ENCODE data around the gene PLD1.

Gene PLD1

DNA sequence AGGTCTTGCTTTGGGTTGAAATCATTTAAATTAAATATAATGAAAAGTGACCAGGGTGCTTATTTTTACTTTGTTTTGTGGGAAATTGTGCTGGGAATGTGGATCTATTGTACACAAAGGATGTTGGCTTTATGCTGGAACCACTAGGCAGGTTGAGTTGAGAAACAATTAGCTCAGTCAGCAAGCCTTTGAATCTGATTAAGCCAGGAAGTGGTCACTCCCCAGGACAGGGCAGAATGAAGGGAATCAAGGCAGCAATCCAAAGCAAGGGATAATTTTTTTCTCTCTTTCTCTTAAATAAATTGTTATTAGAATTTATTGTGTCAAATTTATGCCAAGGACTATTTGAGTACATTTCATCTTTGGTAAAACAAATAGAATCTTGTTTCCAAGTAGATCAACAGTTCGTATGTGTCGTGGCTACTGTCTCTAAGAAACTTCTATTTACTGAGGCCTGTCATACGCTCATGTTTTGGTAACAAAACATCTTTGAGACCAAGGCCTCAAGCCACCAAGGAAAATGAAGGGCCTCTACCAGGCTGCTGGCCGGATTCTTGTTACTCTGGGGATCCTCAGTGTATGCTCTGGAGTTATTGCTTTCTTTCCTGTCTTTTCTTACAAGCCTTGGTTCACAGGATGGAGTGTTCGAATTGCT is 32.7 kb upstream of the PLD1 start, which contains the start of gene TMEM212:
TMEM212 (plus strand) TSS at position 486 of the 655 bp plus-strand sequence; CDS start at position 521, 35 bp downstream.
- H3K36me3 ChIP-seq (ENCODE audit: insufficient read depth, low read length) = no peaks in the 10 kb centered on the region
- H3K9me3 ChIP-seq (ENCODE audit: control insufficient read depth, insufficient read depth, low read length) = no peaks in the 10 kb centered on the region
- H3K4me1 ChIP-seq (ENCODE audit: insufficient read depth, low read length) = peaks cover 19% of the 10 kb centered on the region
- no peak within 1 kb of the TSS for H3K9ac ChIP-seq (ENCODE audit: low read depth, low read length)

DNA sequence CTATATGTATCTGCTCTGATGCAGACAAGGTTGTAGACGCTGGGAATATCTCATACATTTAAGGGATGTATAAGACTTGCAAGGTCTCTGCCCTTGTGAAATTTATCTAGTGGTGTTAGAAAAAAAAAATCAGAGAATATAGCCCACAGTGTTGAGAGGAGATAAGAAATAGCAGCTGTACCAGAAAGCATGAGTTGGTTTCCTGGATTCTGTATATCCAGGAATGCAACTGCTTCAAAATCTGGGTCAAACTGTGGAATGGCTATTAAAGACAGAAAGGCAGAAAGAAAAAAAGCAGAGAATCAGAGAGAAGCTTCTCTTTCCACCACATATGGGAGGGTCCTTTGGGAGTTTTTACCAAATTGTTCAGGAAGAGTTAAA is 31.3 kb upstream of the PLD1 start:
- peaks cover 19% of the 10 kb centered on the region for H3K4me1 ChIP-seq (ENCODE audit: insufficient read depth, low read length)
- no peak overlapping the region for H3K9ac ChIP-seq (ENCODE audit: low read depth, low read length)
- no peaks in the 10 kb centered on the region for H3K9me3 ChIP-seq (ENCODE audit: control insufficient read depth, insufficient read depth, low read length)
- no peaks in the 10 kb centered on the region for H3K36me3 ChIP-seq (ENCODE audit: insufficient read depth, low read length)

DNA sequence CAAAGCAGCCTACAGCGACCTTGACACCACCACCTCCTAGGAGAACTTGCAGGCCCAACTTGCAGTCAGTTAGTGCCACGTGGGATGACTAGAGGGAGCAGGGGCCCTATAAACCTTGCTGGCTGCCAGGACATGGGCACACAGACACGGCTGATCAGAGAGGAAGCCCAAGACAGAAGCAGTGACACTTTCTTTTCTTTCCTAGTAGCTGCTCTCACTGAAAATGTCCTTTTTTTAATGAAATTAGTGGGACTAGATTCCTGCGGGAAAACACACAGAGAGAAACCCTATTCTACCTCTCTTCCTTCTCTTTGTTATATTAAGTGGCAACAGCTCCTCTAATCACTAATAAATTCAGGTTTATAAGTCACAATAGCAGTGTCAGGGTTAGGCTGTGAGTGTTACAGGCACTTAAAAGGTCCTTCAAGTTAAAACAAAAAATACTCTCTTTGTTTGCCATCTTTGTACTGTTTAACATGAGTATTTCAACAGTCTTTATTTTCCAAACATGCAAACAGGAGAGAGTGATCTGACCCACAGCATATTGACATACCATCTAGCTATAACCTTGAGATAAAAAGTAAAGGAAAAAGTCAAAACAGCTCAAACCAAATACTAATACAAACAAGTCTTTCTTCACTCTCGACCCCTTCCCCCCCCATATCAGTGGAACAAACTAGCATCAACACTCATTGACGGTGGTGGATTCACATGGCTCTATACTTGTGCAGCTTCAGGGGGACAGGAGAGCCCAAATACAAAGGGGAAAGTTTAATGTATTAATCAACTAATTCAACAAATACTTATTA is 30.7 kb upstream of the PLD1 start:
- peaks cover 19% of the 10 kb centered on the region for H3K4me1 ChIP-seq (ENCODE audit: insufficient read depth, low read length)
- no peaks in the 10 kb centered on the region for H3K36me3 ChIP-seq (ENCODE audit: insufficient read depth, low read length)
- H3K9ac ChIP-seq (ENCODE audit: low read depth, low read length) = no peak overlapping the region
- no peaks in the 10 kb centered on the region for H3K9me3 ChIP-seq (ENCODE audit: control insufficient read depth, insufficient read depth, low read length)

DNA sequence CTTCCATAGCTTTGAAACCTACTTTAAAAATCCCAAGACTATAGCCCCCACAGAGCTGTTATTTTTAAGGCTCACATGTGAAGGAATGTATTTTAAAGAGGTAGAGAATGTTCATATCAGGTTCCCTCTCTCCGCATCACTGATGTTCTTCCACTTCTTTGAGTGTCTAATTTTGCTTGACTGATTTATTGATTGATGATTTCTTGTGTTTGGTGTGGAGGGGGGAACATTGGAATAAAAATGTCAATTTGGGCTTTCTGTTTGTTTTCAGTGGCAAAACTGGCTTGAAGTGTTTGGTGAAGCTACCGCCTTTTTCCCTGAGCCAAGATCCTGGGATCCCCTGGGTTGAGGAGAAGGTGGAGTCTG is 30.1 kb upstream of the PLD1 start:
- Histone ChIP-seq H3K4me1 (ENCODE audit: insufficient read depth, low read length) (peaks cover 19% of the 10 kb centered on the region), H3K9me3 (ENCODE audit: control insufficient read depth, insufficient read depth, low read length) (no peaks in the 10 kb centered on the region), H3K36me3 (ENCODE audit: insufficient read depth, low read length) (no peaks in the 10 kb centered on the region), H3K9ac (ENCODE audit: low read depth, low read length) (no peak overlapping the region)

DNA sequence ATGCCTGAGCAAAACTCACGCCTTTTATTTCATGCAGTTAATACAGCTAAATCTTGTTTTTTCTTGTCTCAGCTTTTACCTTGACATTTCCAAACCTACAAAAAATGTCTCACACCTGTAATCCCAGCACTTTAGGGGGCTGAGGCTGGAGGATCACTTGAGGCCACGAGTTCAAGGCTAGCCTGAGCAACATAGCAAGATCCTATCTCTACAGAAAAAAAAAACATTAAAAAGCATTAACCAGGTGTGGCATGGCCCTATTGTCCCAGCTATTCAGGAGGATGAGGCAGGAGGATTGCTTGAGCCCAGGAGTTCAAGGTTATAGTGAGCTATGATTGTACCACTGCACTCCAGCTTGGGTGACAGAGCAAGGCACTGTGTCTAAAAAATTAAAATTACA is 29.0 kb upstream of the PLD1 start:
- Histone ChIP-seq H3K9ac (ENCODE audit: low read depth, low read length) (no peak overlapping the region), H3K9me3 (ENCODE audit: control insufficient read depth, insufficient read depth, low read length) (no peaks in the 10 kb centered on the region), H3K36me3 (ENCODE audit: insufficient read depth, low read length) (no peaks in the 10 kb centered on the region), H3K4me1 (ENCODE audit: insufficient read depth, low read length) (peaks cover 19% of the 10 kb centered on the region)

DNA sequence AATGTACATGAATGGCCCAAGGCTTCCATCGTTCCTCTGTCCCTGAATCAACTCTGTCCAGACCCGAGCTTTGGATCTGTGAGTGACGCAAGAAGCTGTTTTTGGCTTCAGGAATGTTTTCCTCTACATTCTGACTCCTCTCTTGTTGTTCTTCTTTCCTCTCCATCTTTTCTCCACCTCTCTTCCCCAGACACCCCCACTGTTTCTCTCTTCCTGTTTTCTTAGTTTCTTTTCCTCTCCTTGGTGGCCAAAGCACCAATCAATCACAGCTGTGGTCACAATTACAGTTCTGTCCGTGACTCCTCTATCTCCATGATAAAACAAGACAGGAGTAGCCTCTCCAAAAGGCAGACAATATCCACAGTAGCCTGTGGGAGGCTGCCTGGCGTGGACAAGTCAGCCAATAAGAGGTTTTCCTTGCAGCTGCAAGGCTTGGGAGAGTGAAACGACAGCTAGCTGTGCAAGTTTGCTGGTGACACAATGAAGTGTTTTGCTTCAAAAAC is 28.0 kb upstream of the PLD1 start:
- H3K4me1 ChIP-seq (ENCODE audit: insufficient read depth, low read length) = peaks cover 18% of the 10 kb centered on the region
- no peak overlapping the region for H3K9ac ChIP-seq (ENCODE audit: low read depth, low read length)
- no peaks in the 10 kb centered on the region for H3K36me3 ChIP-seq (ENCODE audit: insufficient read depth, low read length)
- H3K9me3 ChIP-seq (ENCODE audit: control insufficient read depth, insufficient read depth, low read length) = no peaks in the 10 kb centered on the region

DNA sequence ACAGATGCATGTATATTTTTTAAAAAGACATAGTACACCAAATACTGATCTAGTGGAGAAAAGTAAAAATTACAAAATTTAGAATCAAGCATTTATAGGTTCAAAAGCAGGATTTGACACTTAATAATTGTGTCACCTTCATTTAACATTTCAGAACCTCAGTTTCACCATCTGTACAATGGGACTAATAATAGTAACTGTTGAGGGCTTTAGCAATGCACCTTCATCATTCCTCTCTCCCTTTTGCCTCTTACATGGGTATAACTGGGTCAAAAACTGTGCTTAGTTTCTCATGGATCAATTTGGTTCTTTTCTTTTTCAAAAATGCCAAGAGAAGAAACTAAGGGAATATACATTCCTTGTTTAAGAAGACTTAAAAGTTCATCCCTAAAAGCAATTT is 27.4 kb upstream of the PLD1 start:
- no peaks in the 10 kb centered on the region for H3K9me3 ChIP-seq (ENCODE audit: control insufficient read depth, insufficient read depth, low read length)
- no peak overlapping the region for H3K9ac ChIP-seq (ENCODE audit: low read depth, low read length)
- H3K36me3 ChIP-seq (ENCODE audit: insufficient read depth, low read length) = no peaks in the 10 kb centered on the region
- H3K4me1 ChIP-seq (ENCODE audit: insufficient read depth, low read length) = peaks cover 15% of the 10 kb centered on the region; the same call in 1 of the 2 replicates

DNA sequence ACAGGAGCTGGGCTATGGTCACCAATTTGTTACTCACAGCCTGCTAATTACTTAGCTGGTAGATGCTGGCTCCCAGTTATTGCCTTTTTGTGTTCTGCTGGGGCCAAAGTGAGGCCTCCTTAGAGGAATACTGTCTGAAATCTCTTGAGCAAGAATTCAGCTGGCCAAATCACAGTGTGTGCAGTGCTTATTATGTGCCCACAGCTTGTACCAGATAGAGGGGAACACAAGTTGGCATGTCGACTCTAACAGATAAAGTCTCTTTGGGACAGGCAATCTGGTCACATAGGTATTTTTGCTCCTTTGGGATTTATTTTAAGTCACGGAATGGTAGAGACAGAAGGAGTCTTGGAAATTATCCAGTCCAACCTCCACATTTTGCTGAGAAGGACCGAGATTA is 26.6 kb upstream of the PLD1 start:
- H3K9me3 ChIP-seq (ENCODE audit: control insufficient read depth, insufficient read depth, low read length) = no peaks in the 10 kb centered on the region
- H3K9ac ChIP-seq (ENCODE audit: low read depth, low read length) = no peak overlapping the region
- H3K36me3 ChIP-seq (ENCODE audit: insufficient read depth, low read length) = no peaks in the 10 kb centered on the region
- H3K4me1 ChIP-seq (ENCODE audit: insufficient read depth, low read length) = peaks cover 15% of the 10 kb centered on the region; the same call in 1 of the 2 replicates

DNA sequence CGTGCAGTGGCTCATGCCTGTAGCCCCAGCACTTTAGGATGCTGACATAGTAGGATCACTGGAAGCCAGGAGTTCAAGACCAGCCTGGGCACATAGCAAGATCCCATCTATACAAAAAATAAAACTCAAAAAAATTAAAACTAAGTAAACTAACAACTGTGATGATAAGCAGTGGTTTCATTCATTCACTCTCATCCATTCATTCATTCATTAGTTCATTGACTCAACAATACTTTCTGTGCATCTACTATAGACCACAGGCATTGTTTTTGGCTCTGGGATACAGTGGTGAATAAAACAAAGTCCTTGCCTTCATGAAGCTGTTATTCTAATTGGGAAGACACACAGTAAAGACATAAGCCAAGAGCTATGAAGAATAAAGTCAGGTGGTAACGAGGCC is 25.3 kb upstream of the PLD1 start:
- H3K4me1 ChIP-seq (ENCODE audit: insufficient read depth, low read length) = peaks cover 9% of the 10 kb centered on the region; the same call in 1 of the 2 replicates
- no peaks in the 10 kb centered on the region for H3K9me3 ChIP-seq (ENCODE audit: control insufficient read depth, insufficient read depth, low read length)
- no peak overlapping the region for H3K9ac ChIP-seq (ENCODE audit: low read depth, low read length)
- no peaks in the 10 kb centered on the region for H3K36me3 ChIP-seq (ENCODE audit: insufficient read depth, low read length)

DNA sequence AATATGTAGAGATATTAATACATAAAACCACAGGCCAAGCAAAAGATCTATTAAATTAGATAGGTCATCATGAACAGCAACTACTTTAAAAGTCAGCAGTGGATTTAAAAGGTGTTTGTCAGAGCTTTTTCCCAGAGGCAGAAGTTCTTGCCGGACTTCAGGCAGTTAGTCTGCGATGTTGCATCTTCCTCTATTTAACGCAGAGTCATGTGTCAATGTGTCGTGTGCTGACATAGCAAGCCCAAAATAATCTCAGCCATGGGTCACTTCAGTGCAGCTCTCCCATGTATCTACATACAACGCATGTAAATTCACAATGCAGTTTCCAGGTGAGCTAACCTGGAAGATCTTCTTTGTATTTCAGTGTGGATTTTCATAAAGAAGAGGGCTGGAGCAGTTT is 24.8 kb upstream of the PLD1 start:
- no peaks in the 10 kb centered on the region for H3K36me3 ChIP-seq (ENCODE audit: insufficient read depth, low read length)
- no peaks in the 10 kb centered on the region for H3K9me3 ChIP-seq (ENCODE audit: control insufficient read depth, insufficient read depth, low read length)
- H3K4me1 ChIP-seq (ENCODE audit: insufficient read depth, low read length) = peaks cover 9% of the 10 kb centered on the region; the same call in 1 of the 2 replicates
- no peak overlapping the region for H3K9ac ChIP-seq (ENCODE audit: low read depth, low read length)

DNA sequence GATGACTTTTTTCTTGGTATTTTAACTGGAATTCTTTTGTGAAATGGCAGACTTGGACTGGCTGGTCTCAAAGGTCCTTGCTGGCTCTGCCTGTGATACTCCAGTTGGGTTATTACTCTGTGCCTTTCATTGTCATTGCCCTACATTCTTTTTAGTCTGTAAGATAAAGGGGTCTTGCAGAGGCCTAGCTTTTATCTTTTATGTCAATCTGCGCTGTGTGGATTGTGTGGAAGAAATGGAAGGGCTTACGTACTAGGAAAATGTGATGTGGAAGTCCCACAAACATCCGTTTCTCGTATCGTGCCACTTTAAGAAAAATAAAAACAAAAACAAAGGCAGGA is 24.1 kb upstream of the PLD1 start:
- Histone ChIP-seq H3K9me3 (ENCODE audit: control insufficient read depth, insufficient read depth, low read length) (no peaks in the 10 kb centered on the region), H3K9ac (ENCODE audit: low read depth, low read length) (no peak overlapping the region), H3K36me3 (ENCODE audit: insufficient read depth, low read length) (no peaks in the 10 kb centered on the region), H3K4me1 (ENCODE audit: insufficient read depth, low read length) (peaks cover 9% of the 10 kb centered on the region; the same call in 1 of the 2 replicates)

DNA sequence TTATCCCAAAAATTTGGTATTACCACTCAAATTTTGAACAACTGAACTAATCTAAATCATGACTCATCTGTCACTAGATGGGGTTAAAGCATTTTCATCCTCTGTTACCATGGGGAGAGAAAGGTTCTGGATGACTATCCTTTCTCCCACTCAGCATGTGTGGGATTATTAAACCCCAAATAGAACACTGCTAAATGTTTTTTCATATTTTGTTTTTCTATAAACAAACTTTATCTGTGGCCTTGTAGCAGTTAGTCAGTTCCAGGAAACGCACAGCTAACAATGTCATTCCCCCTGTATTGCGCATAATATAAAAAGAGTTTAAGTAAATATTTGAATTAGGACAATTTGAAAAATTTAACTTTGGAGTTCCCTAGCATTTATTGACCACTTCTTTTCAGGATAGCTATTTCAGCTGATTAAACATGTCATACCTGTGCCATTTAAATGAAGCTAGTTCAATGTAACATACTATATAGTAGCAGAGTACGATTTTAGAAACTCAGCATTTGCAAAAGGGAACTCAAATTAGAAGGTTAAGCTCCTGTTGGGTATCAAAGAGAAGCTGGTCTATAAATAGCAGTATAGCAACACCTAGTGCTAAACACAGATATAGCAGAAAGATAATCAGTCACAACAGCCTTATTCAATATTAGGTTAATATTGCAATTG is 23.6 kb upstream of the PLD1 start:
- Histone ChIP-seq H3K9me3 (ENCODE audit: control insufficient read depth, insufficient read depth, low read length) (no peaks in the 10 kb centered on the region), H3K9ac (ENCODE audit: low read depth, low read length) (no peak overlapping the region), H3K36me3 (ENCODE audit: insufficient read depth, low read length) (no peaks in the 10 kb centered on the region), H3K4me1 (ENCODE audit: insufficient read depth, low read length) (peaks cover 8% of the 10 kb centered on the region; the same call in 1 of the 2 replicates)

DNA sequence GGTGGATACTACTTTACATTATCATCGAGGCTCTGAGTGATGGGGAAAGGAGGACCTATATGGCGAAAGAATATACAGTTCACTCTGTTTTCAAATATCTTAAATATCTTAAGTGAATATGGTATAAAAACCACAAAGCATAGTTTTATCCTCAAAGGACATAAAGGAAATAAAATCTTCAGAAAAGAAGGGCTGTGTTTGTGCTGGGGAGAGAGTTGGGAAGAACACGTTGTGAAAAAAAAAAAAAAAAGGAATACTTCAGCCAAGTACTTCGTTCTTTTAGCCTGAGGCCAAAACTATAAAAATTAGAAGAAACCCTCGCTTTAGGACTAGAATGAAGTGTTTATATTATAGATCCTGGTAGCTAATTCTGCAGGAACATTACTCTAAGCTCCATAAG is 22.7 kb upstream of the PLD1 start:
- no peak overlapping the region for H3K9ac ChIP-seq (ENCODE audit: low read depth, low read length)
- no peaks in the 10 kb centered on the region for H3K36me3 ChIP-seq (ENCODE audit: insufficient read depth, low read length)
- H3K9me3 ChIP-seq (ENCODE audit: control insufficient read depth, insufficient read depth, low read length) = no peaks in the 10 kb centered on the region
- 0 out of 2 replicates have a peak, but pooled peaks cover under 1% of the 10 kb centered on the region for H3K4me1 ChIP-seq (ENCODE audit: insufficient read depth, low read length)

DNA sequence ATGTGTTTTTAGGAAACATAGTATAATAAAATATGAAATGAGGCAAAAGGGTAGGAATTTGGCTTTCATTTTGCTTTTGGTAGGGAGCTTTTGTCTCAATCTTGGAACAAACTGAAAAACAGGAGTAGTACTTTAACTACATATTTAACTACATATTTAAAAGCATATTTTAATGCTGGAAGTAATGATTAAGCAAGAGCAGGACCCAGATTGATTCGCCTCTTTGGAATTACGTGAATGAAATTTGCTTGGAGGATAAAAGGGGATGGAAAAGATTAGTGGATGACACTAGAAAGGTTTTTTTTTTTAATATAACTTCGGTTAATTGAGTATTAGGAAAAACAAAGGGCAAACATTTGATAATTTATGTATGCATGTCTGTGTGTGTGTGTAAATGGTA is 21.7 kb upstream of the PLD1 start:
- Histone ChIP-seq H3K9ac (ENCODE audit: low read depth, low read length) (no peak overlapping the region), H3K4me1 (ENCODE audit: insufficient read depth, low read length) (no peaks in the 10 kb centered on the region)

DNA sequence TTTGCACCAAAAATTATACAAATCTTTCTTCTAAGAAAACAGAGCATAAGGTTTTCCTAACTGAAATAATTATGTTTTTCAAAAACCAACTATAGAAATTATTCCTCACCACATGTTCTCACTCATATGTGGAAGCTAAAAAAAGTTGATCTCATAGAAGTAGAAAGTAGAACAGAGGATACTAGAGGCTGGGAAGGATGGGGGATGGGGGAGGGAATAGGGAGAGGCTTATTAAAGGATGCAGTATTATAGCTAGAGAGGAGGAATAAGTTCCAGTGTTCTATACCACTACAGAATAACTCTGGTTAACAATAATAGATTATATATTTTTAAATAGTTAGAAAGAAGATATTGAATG is 20.2 kb upstream of the PLD1 start:
- H3K36me3 ChIP-seq (ENCODE audit: insufficient read depth, low read length) = no peaks in the 10 kb centered on the region
- H3K4me1 ChIP-seq (ENCODE audit: insufficient read depth, low read length) = peaks cover 4% of the 10 kb centered on the region
- no peak overlapping the region for H3K9ac ChIP-seq (ENCODE audit: low read depth, low read length)

More for the DNA sequence above, 21.7 kb upstream of the PLD1 start:
- no peaks in the 10 kb centered on the region for H3K9me3 ChIP-seq (ENCODE audit: control insufficient read depth, insufficient read depth, low read length)
- no peaks in the 10 kb centered on the region for H3K36me3 ChIP-seq (ENCODE audit: insufficient read depth, low read length)

More for the DNA sequence above, 20.2 kb upstream of the PLD1 start:
- H3K9me3 ChIP-seq (ENCODE audit: control insufficient read depth, insufficient read depth, low read length) = no peaks in the 10 kb centered on the region
